HepG2 (cell line): ENCODE measurements around the gene KIF3C. TPM values are rescaled to one million over a fixed set of nuclear protein-coding genes. Genes with fewer than 3 reads are reported as not detected.

Source experiments
- AGO2 ChIP-seq: fragments of 200-400 bp; formaldehyde crosslinking; optimal IDR thresholded peaks from 2 replicates; pipeline ENCODE3; 2017; ENCODE audit warnings: mild to moderate bottlenecking, low read depth, low read length, moderate library complexity
- ATF4 ChIP-seq, 2 experiments: fragments of 450-650 bp in 1 of 2; sonication (generic) in 1 of 2; formaldehyde crosslinking; IDR thresholded peaks; 2 replicates each; pipeline versions ENCODE4 v1.5.0 to v1.8.0; 2020 to 2022; ENCODE audit warnings: mild to moderate bottlenecking in 1 of 2, missing genetic modification reagents in 1 of 2
- CCAR2 ChIP-seq: fragments of 200-400 bp; formaldehyde crosslinking; optimal IDR thresholded peaks from 2 replicates; pipeline ENCODE3; 2018; ENCODE audit warnings: low read depth, mild to moderate bottlenecking, low read length, moderate library complexity
- DMAP1 ChIP-seq: IDR thresholded peaks from 2 replicates; pipeline ENCODE4 v1.6.1; 2016
- HINFP ChIP-seq: sonication (generic); formaldehyde crosslinking; IDR thresholded peaks from 2 replicates; pipeline ENCODE4 v1.4.0; 2020; ENCODE audit warnings: low read depth, mild to moderate bottlenecking, missing genetic modification reagents
- IRF9 ChIP-seq: sonication (generic); formaldehyde crosslinking; IDR thresholded peaks from 2 replicates; pipeline ENCODE4 v1.8.0; 2022; ENCODE audit warnings: missing genetic modification reagents, mild to moderate bottlenecking, borderline replicate concordance
- MEF2D ChIP-seq: sonication (generic); formaldehyde crosslinking; IDR thresholded peaks from 2 replicates; pipeline ENCODE4 v1.5.1; 2020; ENCODE audit warnings: mild to moderate bottlenecking, missing genetic modification reagents
- MIER3 ChIP-seq: IDR thresholded peaks from 2 replicates; pipeline ENCODE4 v1.6.1; 2016; ENCODE audit warnings: missing compliant biosample characterization, borderline replicate concordance
- NFYC ChIP-seq: IDR thresholded peaks from 2 replicates; pipeline ENCODE4 v1.6.1; 2016; ENCODE audit warnings: missing genetic modification reagents, missing compliant biosample characterization
- NR3C1 ChIP-seq: sonication (generic); formaldehyde crosslinking; IDR thresholded peaks from 2 replicates; pipeline ENCODE4 v1.4.0; 2020; ENCODE audit warnings: missing genetic modification reagents
- PTBP1 ChIP-seq: fragments of 200-400 bp; formaldehyde crosslinking; IDR thresholded peaks from 2 replicates; pipeline ENCODE4 v1.6.1; 2018; ENCODE audit warnings: low read length, low read depth; ENCODE audit not compliant: poor library complexity, severe bottlenecking
- RORA ChIP-seq: sonication (generic); formaldehyde crosslinking; IDR thresholded peaks from 2 replicates; pipeline ENCODE4 v1.5.0; 2020; ENCODE audit warnings: mild to moderate bottlenecking, missing genetic modification reagents, moderate library complexity
- SP2 ChIP-seq: sonication (generic); formaldehyde crosslinking; IDR thresholded peaks from 2 replicates; pipeline ENCODE4 v1.5.1; 2020; ENCODE audit warnings: mild to moderate bottlenecking, missing genetic modification reagents
- SP5 ChIP-seq: IDR thresholded peaks from 2 replicates; pipeline ENCODE4 v1.6.1; 2016; ENCODE audit warnings: low read depth, borderline replicate concordance
- ZBTB42 ChIP-seq: sonication (generic); formaldehyde crosslinking; IDR thresholded peaks from 2 replicates; pipeline ENCODE4 v1.5.0; 2020; ENCODE audit warnings: mild to moderate bottlenecking, missing genetic modification reagents
- ZBTB8A ChIP-seq: sonication (generic); formaldehyde crosslinking; IDR thresholded peaks from 2 replicates; pipeline ENCODE4 v1.4.0; 2020; ENCODE audit warnings: mild to moderate bottlenecking, low read depth, missing genetic modification reagents, borderline replicate concordance
- ZNF451 ChIP-seq: sonication (generic); formaldehyde crosslinking; IDR thresholded peaks from 2 replicates; pipeline ENCODE4 v1.5.0; 2020; ENCODE audit warnings: mild to moderate bottlenecking, missing genetic modification reagents
- ZNF572 ChIP-seq: sonication (generic); formaldehyde crosslinking; IDR thresholded peaks from 2 replicates; pipeline ENCODE4 v1.5.1; 2020; ENCODE audit warnings: mild to moderate bottlenecking, missing genetic modification reagents
- ZNF574 ChIP-seq: sonication (generic); formaldehyde crosslinking; IDR thresholded peaks from 2 replicates; pipeline ENCODE4 v1.4.0; 2020; ENCODE audit warnings: missing genetic modification reagents
- ZXDC ChIP-seq: sonication (generic); formaldehyde crosslinking; IDR thresholded peaks from 2 replicates; pipeline ENCODE4 v1.5.0; 2020; ENCODE audit warnings: mild to moderate bottlenecking, missing genetic modification reagents
- polyA plus RNA-seq, 8 experiments: library from polyadenylated mRNA; depleted of rRNA in 3 of 8; stranded (reverse) in 7 of 8; unstranded in 1 of 8; fragments of >200 nt; fragmentation: Illumina TruSeq in 4 of 8; extraction: Trizol in 4 of 8; gene quantifications; 2 replicates each; pipeline versions ENCODE4 v1.2.1 to v1.2.3, GENCODE V29; 2011 to 2016; ENCODE audit warnings: low read depth in 4 of 8, missing spikeins in 1 of 8, mixed read lengths in 1 of 8; ENCODE audit not compliant: insufficient read depth in 1 of 8
- total RNA-seq, 5 experiments: library from RNA; depleted of rRNA; stranded (reverse); fragments of >200 nt; fragmentation: Illumina TruSeq; extraction: Trizol; gene quantifications; 2 replicates each; pipeline ENCODE4 v1.2.3, GENCODE V29; 2016; ENCODE audit warnings: low read depth in 1 of 5

KIF3C gene
- total and polyA plus RNA-seq, 2 of the 13 experiments (the other 11 are each of a cell fraction or from before 2014, with no cell fraction given), result 3.6 to 4.9 TPM

- TF ChIP-seq HINFP (CRISPR knock-in tag), result no peak
- TF ChIP-seq ZNF572 (CRISPR knock-in tag), result no peak
- TF ChIP-seq NFYC (CRISPR knock-in tag), result peak; percentile 49
- TF ChIP-seq NR3C1 (CRISPR knock-in tag), result no peak
- TF ChIP-seq SP2 (CRISPR knock-in tag), result no peak
- TF ChIP-seq ZXDC (CRISPR knock-in tag), result no peak
- TF ChIP-seq ZBTB8A (CRISPR knock-in tag), result no peak
- no peak for TF ChIP-seq ZNF451
- peak; percentile 74; the same call in 1 of the 2 replicates for TF ChIP-seq SP5 (CRISPR knock-in tag)
- no peak for TF ChIP-seq AGO2
- TF ChIP-seq RORA (CRISPR knock-in tag), result no peak
- no peak for TF ChIP-seq CCAR2
- TF ChIP-seq ZNF574 (CRISPR knock-in tag), result no peak
- peak; percentile 37; the same call in 1 of the 2 replicates for TF ChIP-seq MIER3 (CRISPR knock-in tag)
- no peak for TF ChIP-seq PTBP1
- TF ChIP-seq IRF9 (CRISPR knock-in tag), result no peak
- TF ChIP-seq DMAP1 (CRISPR knock-in tag), result peak; percentile 32; the same call in 1 of the 2 replicates
- no peak for TF ChIP-seq ATF4 (CRISPR knock-in tag; IDR thresholded peaks at IDR 0.05)
- TF ChIP-seq MEF2D (CRISPR knock-in tag), result no peak
- no peak for TF ChIP-seq ZBTB42
These were observed 28.0 kb downstream of the KIF3C start (continued) for GRCh38 chr2:25954199-25954752.
